SU-DHL-6 (cell line): Measurements from ENCODE around the gene TSNAX.

Experiments
- H2AFZ ChIP-seq: fragments of 200-600 bp; sonication (generic); 2 replicates; pipeline ENCODE4 v1.6.1; 2014; ENCODE audit warnings: low read depth, mild to moderate bottlenecking, moderate library complexity, mixed read lengths, antibody characterized with exemption, low read length; ENCODE audit not compliant: severe bottlenecking
- H3F3A ChIP-seq: fragments of 200-600 bp; shearing (Covaris generic); 2 replicates; pipeline ENCODE4 v1.6.0; 2016; ENCODE audit warnings: antibody characterized with exemption, mild to moderate bottlenecking; ENCODE audit not compliant: insufficient read depth
- H3K27ac ChIP-seq: fragments of 200-600 bp; sonication (generic); 2 replicates; pipeline ENCODE4 v1.5.1; 2016; ENCODE audit warnings: low read depth, mild to moderate bottlenecking, low read length, moderate library complexity, mixed read lengths
- H3K27me3 ChIP-seq: fragments of 200-600 bp; sonication (generic), shearing (Covaris generic); 2 replicates; pipeline ENCODE4 v1.6.0; 2014; ENCODE audit warnings: mild to moderate bottlenecking, low read length
- H3K36me3 ChIP-seq: fragments of 200-600 bp; sonication (generic); 2 replicates; pipeline ENCODE4 v1.6.1; 2014; ENCODE audit warnings: mild to moderate bottlenecking, low read length, mixed read lengths
- H3K4me2 ChIP-seq: fragments of 300-600, 200-600 bp; shearing (Covaris generic), sonication (generic); 2 replicates; pipeline ENCODE4 v1.6.0; 2014; ENCODE audit warnings: low read length, low read depth, mild to moderate bottlenecking; ENCODE audit not compliant: poor library complexity, severe bottlenecking
- H3K4me3 ChIP-seq: fragments of 200-600 bp; sonication (generic); 2 replicates; pipeline ENCODE4 v1.5.1; 2014; ENCODE audit warnings: antibody characterized with exemption, low read length, mild to moderate bottlenecking, mixed read lengths; ENCODE audit not compliant: insufficient read depth, poor library complexity, severe bottlenecking
- H3K79me2 ChIP-seq: fragments of 200-600 bp; sonication (generic); 2 replicates; pipeline ENCODE4 v1.6.1; 2014; ENCODE audit warnings: mild to moderate bottlenecking, low read length, moderate library complexity; ENCODE audit not compliant: insufficient read depth
- H3K9ac ChIP-seq: fragments of 200-600 bp; sonication (generic); 2 replicates; pipeline ENCODE4 v1.7.0; 2014; ENCODE audit warnings: mild to moderate bottlenecking, low read length
- H3K9me2 ChIP-seq: fragments of 200-600 bp; sonication (generic); replicated peaks from 2 replicates; pipeline ENCODE4 v1.6.1; 2014; ENCODE audit warnings: low read length; ENCODE audit not compliant: insufficient read depth
- H3K9me3 ChIP-seq: fragments of 200-600 bp; sonication (generic); 2 replicates; pipeline ENCODE4 v1.6.1; 2014; ENCODE audit warnings: low read length, mixed read lengths; ENCODE audit not compliant: insufficient read depth
- H4K20me1 ChIP-seq: fragments of 200-600 bp; sonication (generic); 2 replicates; pipeline ENCODE4 v1.6.1; 2014; ENCODE audit warnings: low read depth, mild to moderate bottlenecking, antibody characterized with exemption, low read length, moderate library complexity, mixed read lengths
- EZH2phosphoT487 ChIP-seq: fragments of 200-600 bp; sonication (generic), shearing (Covaris generic); conservative IDR thresholded peaks from 2 replicates; pipeline ENCODE4 v1.6.1; 2018; ENCODE audit warnings: mild to moderate bottlenecking, antibody characterized with exemption, low read length, moderate library complexity, mixed read lengths
- TF ChIP-seq, protein P1 (sequence below): fragments of 200-600 bp; sonication (generic); IDR thresholded peaks from one replicate; pipeline ENCODE4 v1.5.1; 2017; ENCODE audit warnings: antibody characterized with exemption, mild to moderate bottlenecking, low read length, moderate library complexity; ENCODE audit not compliant: insufficient read depth, poor library complexity, severe bottlenecking

The TSNAX gene

DNA sequence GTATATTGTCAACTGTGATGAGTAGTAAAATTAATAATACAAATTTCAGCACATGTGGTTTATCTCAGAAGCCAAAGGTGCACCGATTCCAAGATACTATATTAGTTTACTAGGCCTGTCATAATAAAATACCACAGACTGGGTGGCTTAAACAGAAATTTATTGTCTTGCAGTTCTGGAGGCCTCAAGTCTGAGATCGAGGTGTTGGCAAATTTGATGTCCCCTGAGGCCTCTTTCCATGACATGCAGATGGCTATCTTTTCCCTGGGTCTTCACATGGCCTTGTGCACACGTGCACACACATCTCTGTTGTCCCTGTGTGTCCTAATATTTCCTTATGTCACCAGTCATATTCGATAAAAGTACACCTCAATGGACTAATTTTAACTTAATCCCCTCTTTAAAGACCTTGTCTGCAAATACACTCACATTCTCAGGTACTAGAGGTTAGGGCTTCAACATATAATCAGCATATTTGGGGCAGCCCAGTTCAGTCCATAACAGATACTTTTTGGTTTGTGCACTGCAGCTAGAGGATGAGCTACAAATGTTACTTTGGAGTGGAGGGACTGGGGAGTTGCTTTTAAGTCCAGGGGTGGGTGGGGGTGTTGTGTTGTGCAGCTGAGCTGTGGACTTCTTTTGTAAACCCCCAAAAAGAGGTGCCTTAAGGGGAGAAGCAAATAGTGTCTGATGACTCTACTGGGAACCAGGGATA is 21.4 kb downstream of the TSNAX start:
- no peaks in the 10 kb centered on the region for H3K9me3 ChIP-seq
- no peaks in the 10 kb centered on the region for H4K20me1 ChIP-seq
- TF ChIP-seq, protein P1, sequence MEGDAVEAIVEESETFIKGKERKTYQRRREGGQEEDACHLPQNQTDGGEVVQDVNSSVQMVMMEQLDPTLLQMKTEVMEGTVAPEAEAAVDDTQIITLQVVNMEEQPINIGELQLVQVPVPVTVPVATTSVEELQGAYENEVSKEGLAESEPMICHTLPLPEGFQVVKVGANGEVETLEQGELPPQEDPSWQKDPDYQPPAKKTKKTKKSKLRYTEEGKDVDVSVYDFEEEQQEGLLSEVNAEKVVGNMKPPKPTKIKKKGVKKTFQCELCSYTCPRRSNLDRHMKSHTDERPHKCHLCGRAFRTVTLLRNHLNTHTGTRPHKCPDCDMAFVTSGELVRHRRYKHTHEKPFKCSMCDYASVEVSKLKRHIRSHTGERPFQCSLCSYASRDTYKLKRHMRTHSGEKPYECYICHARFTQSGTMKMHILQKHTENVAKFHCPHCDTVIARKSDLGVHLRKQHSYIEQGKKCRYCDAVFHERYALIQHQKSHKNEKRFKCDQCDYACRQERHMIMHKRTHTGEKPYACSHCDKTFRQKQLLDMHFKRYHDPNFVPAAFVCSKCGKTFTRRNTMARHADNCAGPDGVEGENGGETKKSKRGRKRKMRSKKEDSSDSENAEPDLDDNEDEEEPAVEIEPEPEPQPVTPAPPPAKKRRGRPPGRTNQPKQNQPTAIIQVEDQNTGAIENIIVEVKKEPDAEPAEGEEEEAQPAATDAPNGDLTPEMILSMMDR: no peak
- TF ChIP-seq EZH2phosphoT487: no peak
- no peak overlapping the region for H3K4me3 ChIP-seq
- no peaks in the 10 kb centered on the region for H3F3A ChIP-seq
- H2AFZ ChIP-seq: no peak overlapping the region
- H3K36me3 ChIP-seq: no peaks in the 10 kb centered on the region
- no peaks in the 10 kb centered on the region for H3K79me2 ChIP-seq
- H3K27ac ChIP-seq: no peak overlapping the region
- no peak overlapping the region for H3K9ac ChIP-seq
- no peaks in the 10 kb centered on the region for H3K27me3 ChIP-seq
- no peaks in the 10 kb centered on the region for H3K9me2 ChIP-seq
- no peak overlapping the region for H3K4me2 ChIP-seq

DNA sequence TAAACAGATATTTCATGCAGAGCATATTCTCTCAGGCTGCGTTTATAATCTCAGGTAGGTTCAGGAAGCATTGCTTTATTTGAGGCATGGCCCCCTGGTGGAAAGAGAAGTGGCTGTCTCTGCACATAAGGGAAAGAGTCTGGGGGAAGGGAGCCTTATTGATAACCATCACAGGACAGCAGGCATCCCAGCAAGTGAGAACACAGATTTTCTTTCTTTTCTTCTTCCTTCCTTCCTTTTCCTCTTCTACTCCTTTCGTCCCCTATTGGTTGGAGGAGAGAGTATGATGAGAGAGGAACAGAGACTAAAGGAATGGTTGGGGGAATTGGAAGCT is 21.9 kb downstream of the TSNAX start:
- Histone ChIP-seq H3K9me3 (no peaks in the 10 kb centered on the region), H3K4me2 (no peak overlapping the region), H2AFZ (no peak overlapping the region), H3F3A (no peaks in the 10 kb centered on the region), H3K4me3 (no peak overlapping the region), H3K9ac (no peak overlapping the region), H4K20me1 (no peaks in the 10 kb centered on the region), H3K36me3 (no peaks in the 10 kb centered on the region), H3K9me2 (no peaks in the 10 kb centered on the region), H3K79me2 (no peaks in the 10 kb centered on the region), H3K27me3 (no peaks in the 10 kb centered on the region), H3K27ac (no peak overlapping the region)
- TF ChIP-seq EZH2phosphoT487: no peak
- TF ChIP-seq, protein P1: peak; percentile 13

DNA sequence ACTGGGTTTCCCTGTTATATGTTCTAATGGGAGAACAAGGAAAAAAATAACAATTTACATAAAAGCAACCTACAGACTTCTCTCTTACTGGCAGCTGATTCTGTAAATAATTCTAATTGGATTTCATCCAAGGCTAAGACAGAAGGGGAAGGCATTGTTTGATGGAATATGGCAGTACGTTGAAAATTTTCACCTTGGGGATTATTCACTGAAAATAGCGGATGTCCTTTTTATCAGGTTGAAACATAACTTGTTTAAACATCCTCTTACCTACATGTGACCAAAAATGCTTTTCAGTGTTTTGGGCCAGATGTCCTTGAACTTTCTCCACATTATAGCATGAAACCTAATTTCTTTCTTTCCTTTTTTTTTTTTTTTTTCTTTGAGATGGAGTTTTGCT is 24.9 kb downstream of the TSNAX start:
- H3K27me3 ChIP-seq: no peaks in the 10 kb centered on the region
- no peaks in the 10 kb centered on the region for H3K9me2 ChIP-seq
- H2AFZ ChIP-seq: no peak overlapping the region
- H3K79me2 ChIP-seq: no peaks in the 10 kb centered on the region
- H3K4me3 ChIP-seq: no peak overlapping the region
- H3K27ac ChIP-seq: no peak overlapping the region
- no peaks in the 10 kb centered on the region for H3F3A ChIP-seq
- H4K20me1 ChIP-seq: no peaks in the 10 kb centered on the region
- H3K9ac ChIP-seq: no peak overlapping the region
- no peaks in the 10 kb centered on the region for H3K9me3 ChIP-seq
- H3K4me2 ChIP-seq: no peak overlapping the region
- TF ChIP-seq EZH2phosphoT487: no peak
- TF ChIP-seq, protein P1: no peak
- H3K36me3 ChIP-seq: no peaks in the 10 kb centered on the region
